ENCODE results near the gene RHOV. TPM values are rescaled to one million over a fixed set of nuclear protein-coding genes. Genes with fewer than 3 reads are reported as not detected.

Gene RHOV
- total RNA-seq, 1 experiment from 2014 or later, result 6.0 TPM

DNA sequence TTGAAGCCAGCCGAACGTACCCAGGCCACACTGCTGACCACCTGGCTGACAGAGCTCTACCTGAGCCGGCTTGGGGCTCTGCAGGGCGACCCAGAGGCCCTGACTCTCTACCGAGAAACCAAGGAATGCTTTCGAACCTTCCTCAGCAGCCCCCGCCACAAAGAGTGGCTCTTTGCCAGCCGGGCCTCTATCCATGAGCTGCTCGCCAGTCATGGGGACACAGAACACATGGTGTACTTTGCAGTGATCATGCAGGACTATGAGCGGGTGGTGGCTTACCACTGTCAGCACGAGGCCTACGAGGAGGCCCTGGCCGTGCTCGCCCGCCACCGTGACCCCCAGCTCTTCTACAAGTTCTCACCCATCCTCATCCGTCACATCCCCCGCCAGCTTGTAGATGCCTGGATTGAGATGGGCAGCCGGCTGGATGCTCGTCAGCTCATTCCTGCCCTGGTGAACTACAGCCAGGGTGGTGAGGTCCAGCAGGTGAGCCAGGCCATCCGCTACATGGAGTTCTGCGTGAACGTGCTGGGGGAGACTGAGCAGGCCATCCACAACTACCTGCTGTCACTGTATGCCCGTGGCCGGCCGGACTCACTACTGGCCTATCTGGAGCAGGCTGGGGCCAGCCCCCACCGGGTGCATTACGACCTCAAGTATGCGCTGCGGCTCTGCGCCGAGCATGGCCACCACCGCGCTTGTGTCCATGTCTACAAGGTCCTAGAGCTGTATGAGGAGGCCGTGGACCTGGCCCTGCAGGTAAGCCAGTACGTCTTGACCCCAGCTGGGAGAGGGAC is 26.4 kb upstream of the RHOV start:
- ATAC-seq (no peak), DNase-seq (ENCODE audit: low read depth, low spot score) (no peak)
- intact Hi-C loops (cut with micrococcal nuclease), result no loop called here
- Histone ChIP-seq H3K79me2 (ENCODE audit: insufficient read depth, low read length) (peaks cover 10% of the 10 kb centered on the region), H3K9ac (ENCODE audit: low read length) (no peak overlapping the region), H3K27ac (ENCODE audit: low read depth, low read length) (no peak overlapping the region; the same call in 1 of the 2 replicates), H3K4me2 (ENCODE audit: low read length) (no peak overlapping the region), H3K4me3 (replicated peaks in 1 of 2; ENCODE audit: low read depth in 1 of 2, low read length in 2 of 2) (no peak overlapping the region), H2AFZ (ENCODE audit: low read depth, low read length, poor library complexity, severe bottlenecking) (no peak overlapping the region), H4K20me1 (ENCODE audit: insufficient read depth) (no peaks in the 10 kb centered on the region), H3K4me1 (ENCODE audit: control insufficient read depth in 1 of 2, insufficient read depth in 2 of 2, low read length in 2 of 2) (peaks cover 12 to 20% of the 10 kb centered on the region in 2 experiments), H3K9me2 (ENCODE audit: insufficient read depth) (no peaks in the 10 kb centered on the region), H3K36me3 (ENCODE audit: control insufficient read depth in 1 of 2, insufficient read depth in 2 of 2, low read length in 2 of 2) (peaks cover 14% of the 10 kb centered on the region in 2 experiments; a peak in 3 of 4 replicates), H3K27me3 (ENCODE audit: insufficient read depth, low read length) (no peaks in the 10 kb centered on the region), H3K9me3 (ENCODE audit: control insufficient read depth in 1 of 2, insufficient read depth in 1 of 2, low read depth in 1 of 2, low read length in 2 of 2) (no peaks in the 10 kb centered on the region)
- TF ChIP-seq ELF1 (IDR thresholded peaks at IDR 0.05; ENCODE audit: borderline replicate concordance, low read depth) (no peak), ZNF274 (IDR thresholded peaks at IDR 0.05; ENCODE audit: low read depth, low read length) (no peak), ZFX (IDR thresholded peaks at IDR 0.05) (no peak), CTCF (IDR thresholded peaks at IDR 0.05 in 2 of 3, conservative IDR thresholded peaks at IDR 0.05 in 1 of 3; ENCODE audit: borderline replicate concordance in 1 of 3, insufficient read depth in 1 of 3, low read depth in 2 of 3, low read length in 2 of 3) (no peak), POLR2AphosphoS5 (IDR thresholded peaks at IDR 0.05; ENCODE audit: low read depth, low read length) (no peak)
- BruUV-seq (replicated peaks), result no TSS peak
- CTCF ChIA-PET, result no interaction called here
- POLR2A ChIA-PET, result no interaction called here
- RAD21 ChIA-PET (ENCODE audit: low non-redundant PET in 1 of 2, low total read pairs in 2 of 2, uncharacterized antibody in 2 of 2, unreplicated experiment in 2 of 2), result no interaction called here
